Muscle layer of colon (tissue), 2 donors: ENCODE measurements around the gene CYP46A1.

Source experiments
- H3K27ac ChIP-seq: one replicate; pipeline ENCODE4 v1.7.0; 2013; ENCODE audit warnings: low read depth, mild to moderate bottlenecking, low read length, moderate library complexity
- H3K27me3 ChIP-seq, 2 donors: one replicate each; pipeline ENCODE4 v1.7.0; 2013; ENCODE audit warnings: low read length in 2 of 2, mild to moderate bottlenecking in 2 of 2; ENCODE audit not compliant: insufficient read depth in 2 of 2, control insufficient read depth in 1 of 2
- H3K36me3 ChIP-seq: one replicate; pipeline ENCODE4 v1.7.0; 2013; ENCODE audit warnings: mild to moderate bottlenecking, low read length; ENCODE audit not compliant: insufficient read depth
- H3K4me1 ChIP-seq: one replicate; pipeline ENCODE4 v1.7.0; 2013; ENCODE audit warnings: mild to moderate bottlenecking, low read length; ENCODE audit not compliant: insufficient read depth
- H3K4me3 ChIP-seq, 2 donors: one replicate each; pipeline ENCODE4 v1.7.0; 2013; ENCODE audit warnings: low read length in 2 of 2, low read depth in 1 of 2, mild to moderate bottlenecking in 1 of 2, moderate library complexity in 1 of 2
- H3K9ac ChIP-seq: one replicate; pipeline ENCODE4 v1.7.0; 2013; ENCODE audit warnings: low read length
- H3K9me3 ChIP-seq: one replicate; pipeline ENCODE4 v1.7.0; 2013; ENCODE audit warnings: mild to moderate bottlenecking, low read length
- donor health status: abdominal sarcoma.
- donor health status: Adenocarcinoma of cecum.

The CYP46A1 gene

DNA sequence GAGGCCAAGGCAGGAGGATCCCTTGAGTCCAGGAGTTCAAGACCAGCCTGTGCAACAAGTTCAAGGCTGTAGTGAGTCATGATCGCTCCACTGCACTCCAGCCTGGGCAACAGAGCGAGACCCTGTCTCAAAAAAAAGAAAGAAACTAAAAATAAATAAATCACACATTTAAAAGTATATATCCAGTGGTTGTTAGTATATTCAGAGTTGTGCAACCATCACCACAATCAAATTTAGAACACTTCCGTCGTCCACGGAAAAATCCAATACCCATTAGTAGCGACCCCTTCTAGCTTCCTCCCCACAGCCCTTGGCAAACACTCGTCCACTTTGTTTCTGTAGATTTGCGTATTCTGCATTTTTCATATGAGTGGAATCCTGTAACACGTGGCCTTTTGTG, 64.4 kb downstream of the CYP46A1 start:
- Histone ChIP-seq H3K27ac (no peak overlapping the region), H3K9me3 (no peaks in the 10 kb centered on the region), H3K4me1 (peaks cover 59% of the 10 kb centered on the region), H3K27me3 (no peaks in the 10 kb centered on the region), H3K9ac (no peak overlapping the region), H3K4me3 (no peak overlapping the region), H3K36me3 (no peaks in the 10 kb centered on the region)

DNA sequence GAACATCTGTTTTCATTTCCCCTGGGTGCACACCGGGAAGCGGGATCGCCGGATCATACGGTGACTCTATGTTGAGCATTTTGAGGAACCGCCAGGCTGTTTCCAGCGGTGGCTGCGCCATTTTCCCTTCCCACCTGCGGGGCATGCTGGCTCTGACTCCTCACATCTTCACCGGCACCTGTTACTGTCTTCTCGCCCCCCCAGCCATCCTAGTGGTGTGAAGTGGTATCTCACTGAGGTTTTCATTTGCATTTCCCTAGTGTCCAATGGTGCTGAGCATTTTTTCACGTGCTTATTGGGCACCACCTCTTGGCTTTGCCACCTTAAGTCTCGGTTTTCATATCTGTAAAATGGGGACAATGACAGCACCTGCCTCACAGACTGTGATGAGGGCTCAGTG, 65.0 kb downstream of the CYP46A1 start:
- Histone ChIP-seq H3K27ac (no peak overlapping the region), H3K9ac (no peak overlapping the region), H3K4me1 (peaks cover 65% of the 10 kb centered on the region)

GRCh38 chr14:99749763-99750715, 65.9 kb downstream of the CYP46A1 start:
- Histone ChIP-seq H3K27me3 (no peaks in the 10 kb centered on the region), H3K9ac (no peak overlapping the region), H3K9me3 (no peaks in the 10 kb centered on the region), H3K4me1 (peaks cover 72% of the 10 kb centered on the region), H3K4me3 (no peak overlapping the region), H3K36me3 (no peaks in the 10 kb centered on the region), H3K27ac (no peak overlapping the region)

More for the DNA sequence above, 65.0 kb downstream of the CYP46A1 start:
- Histone ChIP-seq H3K36me3 (no peaks in the 10 kb centered on the region), H3K27me3 (no peaks in the 10 kb centered on the region), H3K4me3 (no peak overlapping the region), H3K9me3 (no peaks in the 10 kb centered on the region)

- Histone ChIP-seq H3K4me3 (no peak overlapping the region), H3K9me3 (no peaks in the 10 kb centered on the region), H3K4me1 (peaks cover 72% of the 10 kb centered on the region), H3K27me3 (no peaks in the 10 kb centered on the region), H3K36me3 (no peaks in the 10 kb centered on the region), H3K9ac (no peak overlapping the region), H3K27ac (peak overlapping the region; percentile 30)
These were observed 66.8 kb downstream of the CYP46A1 start for GRCh38 chr14:99750746-99751450.

DNA sequence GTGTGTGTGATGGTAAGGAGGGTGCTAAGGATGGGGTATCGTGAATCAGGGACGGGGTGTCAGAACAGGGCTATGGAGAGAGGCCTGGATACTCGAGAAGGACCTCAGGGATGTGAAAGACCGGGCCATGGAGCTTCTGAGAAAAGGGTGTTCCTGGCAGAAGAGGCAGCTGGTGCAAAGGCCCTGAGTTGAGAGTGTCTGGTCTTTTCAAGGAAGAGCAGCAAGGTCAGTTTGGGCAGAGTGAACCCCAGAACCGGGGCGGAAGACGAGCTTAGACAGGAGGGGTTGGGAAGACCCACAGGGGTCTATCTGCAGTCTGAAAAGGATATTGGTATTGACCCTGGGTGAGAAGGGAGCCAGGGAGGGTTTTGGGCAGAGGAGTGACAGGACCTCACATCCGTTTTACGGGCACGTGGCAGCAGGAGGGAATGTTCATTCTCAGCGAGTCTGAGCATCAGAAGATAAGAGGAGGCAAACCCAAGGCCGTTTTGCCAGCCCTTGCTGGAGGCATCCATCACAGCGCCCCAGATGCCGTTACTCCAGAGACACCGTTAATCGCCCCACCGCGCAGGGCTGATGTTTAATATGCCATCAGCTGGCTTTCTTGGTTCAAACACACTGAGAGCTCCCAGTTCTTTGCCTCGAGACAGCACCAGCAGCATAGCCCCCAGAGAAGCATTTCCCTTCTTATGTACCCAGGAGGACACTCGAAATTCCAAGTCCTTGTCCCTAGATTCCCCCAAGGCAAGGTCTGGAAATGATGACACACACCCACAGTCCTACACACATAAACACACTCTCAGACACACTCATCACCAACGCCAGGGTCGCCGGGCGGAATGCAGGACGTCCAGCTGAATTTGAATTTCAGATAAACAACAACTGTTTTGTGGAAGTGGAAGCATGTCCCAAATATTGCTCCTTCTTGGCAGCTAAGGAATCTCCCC, 67.7 kb downstream of the CYP46A1 start:
- Histone ChIP-seq H3K4me1 (peaks cover 72% of the 10 kb centered on the region), H3K9ac (no peak overlapping the region), H3K9me3 (no peaks in the 10 kb centered on the region), H3K36me3 (no peaks in the 10 kb centered on the region), H3K27ac (peak overlapping the region; percentile 86), H3K4me3 (no peak overlapping the region), H3K27me3 (no peaks in the 10 kb centered on the region)

GRCh38 chr14:99752486-99753121, 68.5 kb downstream of the CYP46A1 start:
- Histone ChIP-seq H3K27me3 (no peaks in the 10 kb centered on the region), H3K36me3 (no peaks in the 10 kb centered on the region), H3K9me3 (no peaks in the 10 kb centered on the region), H3K4me1 (peaks cover 79% of the 10 kb centered on the region), H3K27ac (peak overlapping the region; percentile 86), H3K4me3 (peak overlapping the region in 1 of 2 donors; percentile 9), H3K9ac (no peak overlapping the region)

DNA sequence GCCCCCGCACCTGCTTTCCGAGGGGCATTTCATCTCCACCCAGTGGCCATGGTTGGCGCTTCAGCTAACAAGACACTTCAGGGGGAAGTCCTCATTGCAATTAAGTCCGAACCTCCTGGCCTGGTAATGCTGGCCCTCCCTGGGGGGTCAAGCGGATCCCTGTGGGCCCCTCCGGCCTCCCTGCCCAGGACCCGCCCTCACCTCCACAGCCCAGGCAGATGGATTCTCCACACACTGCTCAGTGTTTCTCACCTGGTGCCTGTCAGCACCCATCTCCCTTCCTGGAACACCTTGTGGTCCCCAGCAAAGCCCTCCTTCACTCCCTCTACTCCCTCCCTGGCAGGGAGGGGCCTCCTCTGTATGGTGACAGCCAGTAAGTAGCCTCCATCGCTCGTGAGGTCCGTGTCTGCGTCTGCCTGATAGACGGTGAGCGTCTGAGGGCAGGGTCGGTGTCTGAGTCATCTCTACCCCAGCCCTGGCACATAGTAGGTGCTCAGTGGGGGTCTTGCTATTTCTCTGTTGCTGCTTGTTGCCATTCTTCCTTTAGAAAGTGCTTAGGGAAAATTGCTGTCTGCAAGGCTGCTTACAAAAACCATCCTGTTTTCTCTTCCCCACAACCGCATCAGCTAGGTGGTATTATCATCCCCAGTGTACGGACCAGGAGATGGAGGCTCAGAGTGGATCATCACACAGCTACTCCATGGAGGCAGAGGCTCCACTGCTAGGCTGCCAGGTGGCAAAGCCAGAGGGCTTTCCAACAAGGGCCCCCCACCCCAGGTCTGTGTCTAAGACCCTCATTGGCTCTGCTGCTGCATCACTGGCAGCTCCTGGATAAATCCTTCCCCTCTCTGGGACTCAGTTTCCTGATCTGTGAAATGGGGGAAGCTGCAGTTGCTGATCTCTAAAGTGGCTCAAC, 69.4 kb downstream of the CYP46A1 start:
- Histone ChIP-seq H3K27me3 (no peaks in the 10 kb centered on the region), H3K36me3 (no peaks in the 10 kb centered on the region), H3K4me3 (no peak overlapping the region), H3K9ac (peak overlapping the region; percentile 36), H3K4me1 (peaks cover 88% of the 10 kb centered on the region), H3K27ac (peak overlapping the region; percentile 49), H3K9me3 (no peaks in the 10 kb centered on the region)

DNA sequence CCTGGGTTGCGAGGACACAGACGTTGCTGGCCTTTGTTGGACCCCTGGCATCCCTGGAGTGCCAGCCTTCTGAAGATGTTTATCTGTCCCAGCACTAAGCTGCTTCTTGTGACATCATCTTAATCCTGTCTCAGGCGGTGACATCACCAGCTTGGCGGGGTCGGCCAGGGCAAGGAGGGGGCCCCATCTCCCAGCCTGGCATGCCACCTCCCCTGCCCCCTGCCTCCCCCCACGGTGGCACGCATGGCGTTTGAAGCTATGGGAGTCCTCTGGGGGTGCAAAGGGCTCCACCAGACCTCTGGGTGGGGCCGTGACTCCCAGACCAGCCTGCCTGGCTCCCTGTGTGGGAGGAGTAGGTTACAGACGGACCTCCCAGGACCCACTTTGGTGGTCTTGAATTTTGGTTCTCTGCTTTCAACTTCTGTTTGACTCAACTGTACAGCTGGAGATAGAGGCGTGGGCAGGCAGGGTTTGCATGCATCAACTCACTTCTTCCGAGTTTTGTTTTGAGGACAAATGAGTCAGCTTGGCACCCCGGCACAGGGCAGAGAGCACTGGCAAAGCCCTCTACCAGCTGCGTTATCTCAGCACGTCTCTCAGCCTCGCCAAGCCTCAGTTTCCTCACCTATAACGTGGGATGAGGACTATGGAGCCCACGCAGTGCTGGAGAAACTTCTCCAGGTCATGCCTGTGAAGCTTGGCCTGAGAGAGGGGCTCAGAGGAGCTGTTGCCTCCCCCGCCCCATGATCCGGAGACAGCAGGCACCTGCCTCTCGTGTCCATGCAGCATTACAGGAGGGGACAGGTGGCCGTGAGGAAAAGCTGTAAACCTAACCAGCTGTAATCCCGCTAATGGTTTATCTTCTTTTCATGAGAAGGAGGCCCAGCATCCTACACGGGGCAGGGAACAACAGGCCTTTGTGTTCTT, 70.3 kb downstream of the CYP46A1 start:
- H3K27ac ChIP-seq: peak overlapping the region; percentile 45
- peaks cover 93% of the 10 kb centered on the region for H3K4me1 ChIP-seq
- no peaks in the 10 kb centered on the region for H3K9me3 ChIP-seq
- no peak overlapping the region for H3K4me3 ChIP-seq
- H3K27me3 ChIP-seq: no peaks in the 10 kb centered on the region
- H3K36me3 ChIP-seq: no peaks in the 10 kb centered on the region
- H3K9ac ChIP-seq: peak overlapping the region; percentile 36

DNA sequence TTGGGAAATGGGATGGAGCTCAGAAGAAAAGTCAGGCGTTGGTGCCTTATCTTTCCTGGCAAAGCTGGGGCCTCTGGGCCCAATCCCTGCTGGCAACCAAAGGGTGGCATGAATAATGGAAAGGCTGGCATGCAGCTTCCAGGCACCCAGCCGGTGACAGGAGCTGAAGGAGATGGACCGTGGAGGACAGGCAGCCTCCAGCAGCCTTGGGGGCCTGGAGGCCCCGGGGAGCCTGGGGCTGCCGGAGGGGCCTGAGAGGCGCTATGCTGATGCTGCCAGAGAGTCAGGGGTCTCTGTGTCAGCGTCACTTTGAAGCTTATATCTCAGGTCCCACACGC, 70.9 kb downstream of the CYP46A1 start:
- Histone ChIP-seq H3K4me3 (peak overlapping the region in 1 of 2 donors; percentile 8), H3K9me3 (no peaks in the 10 kb centered on the region), H3K36me3 (no peaks in the 10 kb centered on the region), H3K9ac (no peak overlapping the region), H3K27me3 (no peaks in the 10 kb centered on the region), H3K27ac (no peak overlapping the region), H3K4me1 (peaks cover 93% of the 10 kb centered on the region)
